H9 (cell line): ENCODE results near the gene ZNF664. TPM values are rescaled to one million over a fixed set of nuclear protein-coding genes. Genes with fewer than 3 reads are reported as not detected.

Source experiments
- DNase-seq: peaks from one replicate; pipeline ENCODE4 v3.0.0-alpha.2; 2017
- H2AFZ ChIP-seq: one replicate; pipeline ENCODE4 v1.6.1; 2013; ENCODE audit warnings: mild to moderate bottlenecking, low read length, control low read depth, moderate library complexity
- H2AK5ac ChIP-seq: 2 replicates; pipeline ENCODE4 v1.6.1; 2013; ENCODE audit warnings: low read length, control low read depth, mixed read lengths; ENCODE audit not compliant: insufficient read length
- H2BK120ac ChIP-seq: one replicate; pipeline ENCODE4 v1.6.1; 2013; ENCODE audit warnings: low read depth, mild to moderate bottlenecking, low read length, control low read depth, inconsistent platforms; ENCODE audit not compliant: poor library complexity, severe bottlenecking
- H2BK12ac ChIP-seq: 2 replicates; pipeline ENCODE4 v1.6.1; 2013; ENCODE audit warnings: low read length, control low read depth, mixed read lengths, low read depth; ENCODE audit not compliant: insufficient read length
- H2BK15ac ChIP-seq: 2 replicates; pipeline ENCODE4 v1.6.1; 2013; ENCODE audit warnings: low read depth, low read length, control low read depth
- H2BK20ac ChIP-seq: one replicate; pipeline ENCODE4 v1.6.1; 2013; ENCODE audit warnings: low read depth, mild to moderate bottlenecking, low read length, control low read depth, inconsistent platforms; ENCODE audit not compliant: poor library complexity, severe bottlenecking
- H2BK5ac ChIP-seq: 2 replicates; pipeline ENCODE4 v1.6.1; 2013; ENCODE audit warnings: low read length, control low read depth, mixed read lengths; ENCODE audit not compliant: insufficient read length
- H3K14ac ChIP-seq: 2 replicates; pipeline ENCODE4 v1.6.1; 2013; ENCODE audit warnings: low read length, control low read depth; ENCODE audit not compliant: insufficient read depth
- H3K18ac ChIP-seq: 2 replicates; pipeline ENCODE4 v1.6.1; 2013; ENCODE audit warnings: low read depth, mild to moderate bottlenecking, mixed read lengths, low read length, control low read depth; ENCODE audit not compliant: insufficient read length
- H3K23ac ChIP-seq: 2 replicates; pipeline ENCODE4 v1.6.1; 2013; ENCODE audit warnings: low read length, control low read depth, mixed read lengths, low read depth; ENCODE audit not compliant: insufficient read length
- H3K23me2 ChIP-seq: 2 replicates; pipeline ENCODE4 v1.6.1; 2013; ENCODE audit warnings: low read depth, mild to moderate bottlenecking, mixed read lengths, low read length, control low read depth; ENCODE audit not compliant: insufficient read length, poor library complexity, severe bottlenecking
- H3K27ac ChIP-seq: 2 replicates; pipeline ENCODE4 v1.5.1; 2013; ENCODE audit warnings: low read length, control low read depth, mixed read lengths, low read depth; ENCODE audit not compliant: insufficient read length
- H3K27me3 ChIP-seq: 2 replicates; pipeline ENCODE4 v1.6.1; 2013; ENCODE audit warnings: low read length, control low read depth, inconsistent platforms; ENCODE audit not compliant: insufficient read depth
- H3K4ac ChIP-seq: 2 replicates; pipeline ENCODE4 v1.6.1; 2013; ENCODE audit warnings: low read depth, mild to moderate bottlenecking, control low read depth, inconsistent platforms, low read length, moderate library complexity
- H3K4me1 ChIP-seq: 2 replicates; pipeline ENCODE4 v1.6.1; 2013; ENCODE audit warnings: low read length, control low read depth, inconsistent platforms; ENCODE audit not compliant: insufficient read depth
- H3K4me2 ChIP-seq: 2 replicates; pipeline ENCODE4 v1.6.1; 2013; ENCODE audit warnings: low read length, control low read depth, mixed read lengths; ENCODE audit not compliant: insufficient read length, insufficient read depth
- H3K56ac ChIP-seq: 2 replicates; pipeline ENCODE4 v1.6.1; 2013; ENCODE audit warnings: low read depth, mild to moderate bottlenecking, mixed read lengths, low read length, control low read depth; ENCODE audit not compliant: insufficient read length
- H3K79me1 ChIP-seq: 2 replicates; pipeline ENCODE4 v1.6.1; 2013; ENCODE audit warnings: low read depth, mild to moderate bottlenecking, moderate library complexity, low read length, control low read depth, inconsistent platforms; ENCODE audit not compliant: insufficient read depth, poor library complexity, severe bottlenecking
- H3K79me2 ChIP-seq: 2 replicates; pipeline ENCODE4 v1.6.1; 2013; ENCODE audit warnings: low read length, control low read depth, inconsistent platforms; ENCODE audit not compliant: insufficient read depth
- H3K9ac ChIP-seq: 2 replicates; pipeline ENCODE4 v1.6.1; 2013; ENCODE audit warnings: low read length, control low read depth, mixed read lengths; ENCODE audit not compliant: insufficient read length; ENCODE audit errors: extremely low read depth
- H3K9me3 ChIP-seq: one replicate; pipeline ENCODE4 v1.6.1; 2013; ENCODE audit warnings: low read depth, low read length, inconsistent platforms; ENCODE audit not compliant: control insufficient read depth
- H3T11ph ChIP-seq: one replicate; pipeline ENCODE4 v1.6.1; 2013; ENCODE audit warnings: mild to moderate bottlenecking, low read length, control low read depth, inconsistent platforms
- H4K20me1 ChIP-seq: one replicate; pipeline ENCODE4 v1.6.1; 2013; ENCODE audit not compliant: control insufficient read depth, insufficient read length, insufficient read depth
- H4K5ac ChIP-seq: 2 replicates; pipeline ENCODE4 v1.6.1; 2013; ENCODE audit warnings: low read depth, mild to moderate bottlenecking, mixed read lengths, low read length, control low read depth; ENCODE audit not compliant: insufficient read length
- H4K8ac ChIP-seq: replicated peaks from 2 replicates; pipeline ENCODE4 v1.6.1; 2013; ENCODE audit warnings: low read length, control low read depth, mixed read lengths, low read depth; ENCODE audit not compliant: insufficient read length
- H4K91ac ChIP-seq: 2 replicates; pipeline ENCODE4 v1.6.1; 2013; ENCODE audit warnings: low read depth, mild to moderate bottlenecking, moderate library complexity, mixed read lengths, low read length, control low read depth; ENCODE audit not compliant: insufficient read length
- H3K27ac Mint-ChIP-seq, 3 experiments: 2 replicates in 2 of 3; 3 replicates in 1 of 3; pipeline ENCODE4 v1.8.0; 2020 to 2021; ENCODE audit warnings: mixed read lengths in 3 of 3, mild to moderate bottlenecking in 1 of 3, moderate library complexity in 1 of 3
- H3K27me3 Mint-ChIP-seq: 2 replicates; pipeline ENCODE4 v1.8.0; 2021; ENCODE audit warnings: low read depth, mild to moderate bottlenecking, moderate library complexity, mixed read lengths
- H3K36me3 Mint-ChIP-seq, 3 experiments: 2 replicates in 2 of 3; 3 replicates in 1 of 3; pipeline ENCODE4 v1.8.0; 2020 to 2021; ENCODE audit warnings: low read depth in 3 of 3, mixed read lengths in 3 of 3; ENCODE audit not compliant: insufficient read depth in 1 of 3
- H3K4me1 Mint-ChIP-seq, 2 experiments: 2 replicates each; pipeline ENCODE4 v1.8.0; 2020; ENCODE audit warnings: mixed read lengths in 2 of 2
- H3K4me3 Mint-ChIP-seq, 2 experiments: 2 replicates in 1 of 2; 3 replicates in 1 of 2; pipeline ENCODE4 v1.8.0; 2020 to 2021; ENCODE audit warnings: mild to moderate bottlenecking in 2 of 2, mixed read lengths in 2 of 2, moderate library complexity in 1 of 2
- H3K9me3 Mint-ChIP-seq, 2 experiments: 2 replicates in 1 of 2; 3 replicates in 1 of 2; pipeline ENCODE4 v1.8.0; 2020; ENCODE audit warnings: mild to moderate bottlenecking in 2 of 2, mixed read lengths in 2 of 2, moderate library complexity in 1 of 2
- CTCF ChIP-seq: fragments of 200-600 bp; sonication (generic); conservative IDR thresholded peaks from 3 replicates; pipeline ENCODE4 v1.8.0; 2021; ENCODE audit warnings: antibody characterized with exemption, mild to moderate bottlenecking
- WGBS: extraction: QIAGEN DNeasy Blood & Tissue Kit; methylation state at CpG from one replicate; pipeline ENCODE4 v1.1.7; 2013; ENCODE audit warnings: missing lambda C conversion rate, low lambda C conversion rate, mixed read lengths; ENCODE audit not compliant: insufficient read length; ENCODE audit errors: extremely low coverage; 5-methylcytosine and 5-hydroxymethylcytosine counted together
- total RNA-seq: library from RNA; stranded (reverse); gene quantifications from 2 replicates; pipeline ENCODE4 v1.2.1, GENCODE V29; 2021

The ZNF664 gene
- total RNA-seq, 1 experiment from 2014 or later, result 29.5 TPM

DNA sequence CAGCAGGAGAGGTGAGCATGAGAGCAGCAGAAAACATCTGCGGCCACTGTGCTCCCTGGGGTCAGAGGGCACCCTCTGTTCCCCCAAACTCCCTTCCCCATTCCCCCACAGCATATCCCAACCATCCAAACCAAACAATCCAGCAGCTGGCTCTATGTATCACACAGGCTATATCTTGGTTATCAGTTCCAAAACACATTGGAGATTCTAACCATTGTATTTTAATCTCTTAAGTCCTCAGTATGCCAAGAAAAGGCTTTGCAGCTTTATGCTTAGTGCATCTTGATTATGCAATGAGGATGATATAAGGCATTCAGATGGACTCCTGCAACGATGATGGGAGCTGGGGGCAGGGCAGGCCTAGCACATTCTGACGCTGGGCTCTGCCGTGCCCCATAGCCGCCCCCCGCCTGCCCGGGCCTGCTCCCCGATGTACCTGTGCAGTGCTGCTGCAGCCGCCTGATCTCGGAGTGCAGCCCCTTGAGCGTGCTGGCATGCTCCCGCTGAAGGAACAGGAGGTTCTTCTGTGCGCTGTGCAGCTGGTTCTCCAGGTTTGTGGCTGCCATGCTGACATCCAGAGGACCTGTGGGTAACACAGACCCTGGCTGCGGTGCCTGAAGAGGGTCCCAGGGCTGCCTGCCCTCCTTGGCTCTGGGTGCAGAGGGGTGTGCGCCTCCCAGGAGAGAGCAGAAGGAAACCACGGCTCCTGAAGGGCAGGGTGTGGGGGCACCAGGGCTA lies 29.9 kb upstream of the ZNF664 start:
- no peak overlapping the region for H3K23ac ChIP-seq
- no peak overlapping the region for H2BK20ac ChIP-seq
- H3K9ac ChIP-seq, result no peak overlapping the region
- Mint-ChIP-seq H3K27ac (no peak overlapping the region), H3K9me3 (peaks cover 4 to 5% of the 10 kb centered on the region in 2 experiments; a peak in 4 of 5 replicates), H3K36me3 (peaks cover 0 to 4% (median 1%) of the 10 kb centered on the region in 3 experiments; a peak in 2 of 7 replicates), H3K27me3 (peaks cover 85% of the 10 kb centered on the region), H3K4me3 (no peak overlapping the region), H3K4me1 (peaks cover 0 to 4% of the 10 kb centered on the region in 2 experiments; a peak in 3 of 4 replicates)
- H3K4ac ChIP-seq, result no peak overlapping the region
- no peaks in the 10 kb centered on the region for H3K79me1 ChIP-seq
- no peak overlapping the region for H2BK15ac ChIP-seq
- H3T11ph ChIP-seq, result no peak overlapping the region
- no peak overlapping the region for H4K8ac ChIP-seq
- whole genome bisulfite sequencing, result no CpG with 5 or more reads among the region's 16 CpGs
- no peaks in the 10 kb centered on the region for H3K4me1 ChIP-seq
- no peak overlapping the region for H3K56ac ChIP-seq
- H2AFZ ChIP-seq, result no peak overlapping the region
- no peak overlapping the region for H2AK5ac ChIP-seq
- no peak for TF ChIP-seq CTCF
- H4K20me1 ChIP-seq, result no peaks in the 10 kb centered on the region
- H3K9me3 ChIP-seq, result no peaks in the 10 kb centered on the region
- no peak overlapping the region for H4K5ac ChIP-seq
- H4K91ac ChIP-seq, result no peak overlapping the region
- no peak overlapping the region for H2BK12ac ChIP-seq
- no peak overlapping the region for H2BK120ac ChIP-seq
- H3K4me2 ChIP-seq, result no peak overlapping the region
- no peak overlapping the region for H3K14ac ChIP-seq
- H3K18ac ChIP-seq, result no peak overlapping the region
- no peak overlapping the region for H2BK5ac ChIP-seq
- no peaks in the 10 kb centered on the region for H3K79me2 ChIP-seq
- H3K23me2 ChIP-seq, result no peaks in the 10 kb centered on the region
- no peaks in the 10 kb centered on the region; the same call in 1 of the 2 replicates for H3K27me3 ChIP-seq
- no peak overlapping the region for H3K27ac ChIP-seq
- DNase-seq, result no peak
